Measurements from ENCODE around the gene ARHGAP44. TPM values are rescaled to one million over a fixed set of nuclear protein-coding genes. Genes with fewer than 3 reads are reported as not detected.

ARHGAP44 gene
- total RNA-seq, 4 donors from 2014 or later = 1.4 to 6.2 (median 2.1) TPM

DNA sequence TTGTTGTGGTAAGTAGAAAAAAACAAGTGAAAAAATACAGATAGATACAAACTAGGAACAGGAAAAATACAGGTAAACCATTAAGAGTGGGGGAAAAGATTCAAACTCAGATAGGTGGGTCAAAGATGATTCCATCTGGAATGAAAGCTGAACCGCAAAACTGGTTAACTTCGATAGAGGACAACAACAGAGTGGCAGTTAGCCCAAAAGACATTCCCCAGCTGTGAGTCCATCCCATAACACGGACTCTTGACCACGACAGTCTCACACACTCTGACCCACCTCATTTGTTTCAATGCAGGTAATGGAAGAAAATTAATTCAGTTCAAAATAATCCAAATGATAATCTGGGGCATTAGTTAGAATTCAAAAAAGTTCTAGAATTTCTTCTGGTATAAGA, 215.0 kb downstream of the ARHGAP44 start:
- Histone ChIP-seq H3K27me3 (no peaks in the 10 kb centered on the region), H3K27ac (peak overlapping the region in 1 of 4 donors; percentile 57), H3K4me1 (peaks cover 0 to 6% of the 10 kb centered on the region in 2 donors), H3K36me3 (peaks cover 3 to 92% of the 10 kb centered on the region in 2 donors), H3K4me3 (no peak overlapping the region), H3K9me3 (no peaks in the 10 kb centered on the region)
- TF ChIP-seq CTCF (IDR thresholded peaks at IDR 0.05 in 4 of 5, conservative IDR thresholded peaks at IDR 0.05 in 1 of 5) (no peak), POLR2A (IDR thresholded peaks at IDR 0.05) (no peak)
- intact Hi-C loops (cut with DNase I; ENCODE audit: low total_unique reads) (loop anchor here (5.0 kb wide), 2 partner anchors 77 to 452 kb away; no protein-coding TSS in a partner anchor), in situ Hi-C loops (cut with MboI; ENCODE audit: low sequenced_read_pairs in 4 of 4) (loop anchor here in 3 of 4 donors (10.0 to 25.0 kb wide), 3 partner anchors 467 to 992 kb away; partner anchors contain the start of gene MAP2K4 (in 1 of the 3))
- ATAC-seq (no peak), DNase-seq (no peak)

GRCh38 chr17:13005530-13005929, 216.2 kb downstream of the ARHGAP44 start:
- Histone ChIP-seq H3K36me3 (peaks cover 4 to 92% of the 10 kb centered on the region in 2 donors), H3K4me3 (no peak overlapping the region), H3K27ac (no peak overlapping the region), H3K4me1 (peaks cover 0 to 6% of the 10 kb centered on the region in 2 donors), H3K9me3 (no peaks in the 10 kb centered on the region), H3K27me3 (no peaks in the 10 kb centered on the region)
- in situ Hi-C loops (cut with MboI; ENCODE audit: low sequenced_read_pairs in 4 of 4) = loop anchor here in 3 of 4 donors (10.0 to 25.0 kb wide), 3 partner anchors 468 to 993 kb away; partner anchors contain the start of gene MAP2K4 (in 1 of the 3)
- intact Hi-C loops (cut with DNase I; ENCODE audit: low total_unique reads) = no loop called here
- TF ChIP-seq CTCF (IDR thresholded peaks at IDR 0.05 in 4 of 5, conservative IDR thresholded peaks at IDR 0.05 in 1 of 5) (no peak), POLR2A (IDR thresholded peaks at IDR 0.05) (no peak)
- ATAC-seq (no peak), DNase-seq (no peak)

GRCh38 chr17:13008461-13008860, 219.2 kb downstream of the ARHGAP44 start:
- in situ Hi-C loops (cut with MboI; ENCODE audit: low sequenced_read_pairs in 4 of 4) (loop anchor here in 3 of 4 donors (10.0 to 25.0 kb wide), 3 partner anchors 471 to 996 kb away; partner anchors contain the start of gene MAP2K4 (in 1 of the 3)), intact Hi-C loops (cut with DNase I; ENCODE audit: low total_unique reads) (no loop called here)
- peaks cover 9 to 93% of the 10 kb centered on the region in 2 donors for H3K36me3 ChIP-seq
- DNase-seq (no peak), ATAC-seq (no peak)
- no peak for TF ChIP-seq POLR2A (IDR thresholded peaks at IDR 0.05)
- no peak for TF ChIP-seq CTCF (IDR thresholded peaks at IDR 0.05 in 4 of 5, conservative IDR thresholded peaks at IDR 0.05 in 1 of 5)
- H3K4me3 ChIP-seq = no peak overlapping the region
- H3K9me3 ChIP-seq = no peaks in the 10 kb centered on the region
- no peak overlapping the region for H3K27ac ChIP-seq
- no peaks in the 10 kb centered on the region for H3K27me3 ChIP-seq
- H3K4me1 ChIP-seq = peaks cover 0 to 6% of the 10 kb centered on the region in 2 donors

DNA sequence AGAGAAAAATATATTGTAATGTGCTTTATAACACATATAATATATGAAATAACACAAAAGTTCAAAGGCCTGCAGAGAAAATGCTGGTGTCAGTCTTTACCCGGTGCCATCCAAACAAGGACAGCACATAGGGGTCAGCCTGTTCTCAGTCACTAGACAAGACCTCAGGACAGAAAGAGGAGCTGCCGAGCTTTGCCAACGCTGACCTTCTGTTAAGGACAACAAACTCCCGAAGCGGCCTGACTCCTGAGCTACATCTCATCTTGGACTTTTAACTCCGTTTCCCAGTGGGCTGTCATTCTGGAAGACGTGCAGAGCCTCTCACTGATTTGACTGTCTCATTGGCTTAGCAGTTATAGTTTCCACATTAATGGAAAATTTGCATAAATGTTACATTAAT, 221.7 kb downstream of the ARHGAP44 start:
- Histone ChIP-seq H3K27ac (no peak overlapping the region), H3K4me1 (no peaks in the 10 kb centered on the region), H3K9me3 (no peaks in the 10 kb centered on the region), H3K4me3 (no peak overlapping the region), H3K36me3 (peaks cover 12 to 95% of the 10 kb centered on the region in 2 donors), H3K27me3 (no peaks in the 10 kb centered on the region)
- DNase-seq = no peak
- in situ Hi-C loops (cut with MboI; ENCODE audit: low sequenced_read_pairs in 4 of 4) (loop anchor here in 2 of 4 donors (25.0 kb wide), 2 partner anchors 474 to 999 kb away; partner anchors contain the start of gene MAP2K4 (in 1 of the 2)), intact Hi-C loops (cut with DNase I; ENCODE audit: low total_unique reads) (loop anchor here (10.0 kb wide), 2 partner anchors 986 to 1016 kb away; partner anchors contain the start of genes MAP2K4 and ZNF18)
- ATAC-seq = no peak
- TF ChIP-seq CTCF (IDR thresholded peaks at IDR 0.05 in 4 of 5, conservative IDR thresholded peaks at IDR 0.05 in 1 of 5) (no peak), POLR2A (IDR thresholded peaks at IDR 0.05) (no peak)

All from gastrocnemius medialis (tissue), 4 donors.